Uterus (tissue), 4 donors: ENCODE results near the gene MASP2. TPM values are rescaled to one million over a fixed set of nuclear protein-coding genes. Genes with fewer than 3 reads are reported as not detected.
"Not testable (repeated sequence)": the region's sequence is repeated elsewhere in the genome, so short reads cannot be mapped to it uniquely, and the experiment has no call there.

Source experiments
- DNase-seq, 2 donors: peaks; one replicate each; pipeline ENCODE4 v3.0.0-alpha.2; 2019 to 2020
- H3K27ac ChIP-seq, 2 donors: fragments of 200-600 bp; sonication (generic); 1 replicate in 1 of 2; 2 replicates in 1 of 2; pipeline ENCODE4 v1.5.1; 2016 to 2018
- H3K27me3 ChIP-seq, 2 donors: fragments of 200-600 bp; sonication (generic); one replicate each; pipeline ENCODE4 v1.5.1; 2018 to 2019; ENCODE audit warnings: control low read depth in 1 of 2
- H3K36me3 ChIP-seq, 2 donors: fragments of 200-600 bp; sonication (generic); one replicate each; pipeline ENCODE4 v1.5.1; 2019; ENCODE audit warnings: control low read depth in 1 of 2
- H3K4me1 ChIP-seq, 2 donors: fragments of 200-600 bp; sonication (generic); one replicate each; pipeline ENCODE4 v1.5.1; 2018 to 2019; ENCODE audit warnings: control low read depth in 1 of 2
- H3K4me3 ChIP-seq, 2 donors: fragments of 200-600 bp; sonication (generic); 1 replicate in 1 of 2; 2 replicates in 1 of 2; pipeline ENCODE4 v1.5.1; 2018 to 2019; ENCODE audit warnings: mild to moderate bottlenecking in 1 of 2
- H3K9me3 ChIP-seq, 2 donors: fragments of 200-600 bp; sonication (generic); one replicate each; pipeline ENCODE4 v1.5.1; 2019; ENCODE audit warnings: control low read depth in 1 of 2
- POLR2A ChIP-seq, 2 donors: fragments of 450-650 bp; IDR thresholded peaks; one replicate each; pipeline ENCODE4 v1.6.1; 2016; ENCODE audit warnings: antibody characterized with exemption in 2 of 2, mild to moderate bottlenecking in 1 of 2, moderate library complexity in 1 of 2
- intact Hi-C: fragments of 100-400 bp; cut with DNase I; formaldehyde crosslinking; loops from one replicate; pipeline ENCODE4 v1.15.1; 2023; ENCODE audit warnings: low total_unique reads
- total RNA-seq, 4 donors: library from RNA; depleted of rRNA in 3 of 4; stranded (reverse); fragments of >200 nt in 3 of 4; gene quantifications; one replicate each; pipeline versions ENCODE4 v1.1.0 to v1.2.4, GENCODE V29; 2014 to 2023
- TF ChIP-seq, protein P1 (sequence below), 4 experiments: fragments of 200-600 bp in 2 of 4; fragments of 450-650 bp in 2 of 4; sonication (generic) in 2 of 4; IDR thresholded peaks; one replicate each; pipeline ENCODE4 v1.5.1; 2016 to 2019; ENCODE audit warnings: antibody characterized with exemption in 4 of 4, mild to moderate bottlenecking in 2 of 4, moderate library complexity in 1 of 4
- donor health status: DM: yes; HTN: yes; CAD: no.

Gene MASP2
- total RNA-seq, 4 donors from 2014 or later: not detected

- no peak overlapping the region for H3K27ac ChIP-seq
- DNase-seq: no peak
- H3K36me3 ChIP-seq: no peaks in the 10 kb centered on the region
- peaks cover 0 to 4% of the 10 kb centered on the region in 2 donors for H3K4me1 ChIP-seq
- no peaks in the 10 kb centered on the region for H3K27me3 ChIP-seq
- H3K4me3 ChIP-seq: no peak overlapping the region
- TF ChIP-seq POLR2A (IDR thresholded peaks at IDR 0.05): no peak
- intact Hi-C loops: no loop called here
- H3K9me3 ChIP-seq: no peaks in the 10 kb centered on the region
Observed at GRCh38 chr1:11019971-11020370, 27.1 kb downstream of the MASP2 start.

DNA sequence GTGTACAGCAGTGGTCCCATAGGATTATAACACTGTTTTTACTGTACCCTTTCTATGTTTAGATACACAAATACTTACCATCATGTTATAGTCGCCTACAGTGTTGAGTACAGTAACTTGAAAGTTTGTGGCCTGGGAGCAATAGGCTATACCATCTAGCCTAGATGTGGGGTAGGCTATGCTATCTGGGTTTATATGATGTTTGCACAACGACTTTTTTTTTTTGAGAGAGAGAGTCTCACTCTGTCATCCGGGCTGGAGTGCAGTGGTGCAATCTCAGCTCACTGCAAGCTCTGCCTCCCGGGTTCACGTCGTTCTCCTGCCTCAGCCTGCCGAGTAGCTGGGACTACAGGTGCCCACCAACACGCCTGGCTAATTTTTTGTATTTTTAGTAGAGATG is 27.7 kb downstream of the MASP2 start:
- H3K27me3 ChIP-seq, H3K4me1 ChIP-seq, H3K36me3 ChIP-seq, H3K4me3 ChIP-seq, H3K9me3 ChIP-seq, intact Hi-C loops, DNase-seq, H3K27ac ChIP-seq: not testable (repeated sequence)

- no peaks in the 10 kb centered on the region for H3K36me3 ChIP-seq
- peak overlapping the region; percentile 88 to 96 for H3K27ac ChIP-seq
- peaks cover 13 to 17% of the 10 kb centered on the region in 2 donors for H3K4me1 ChIP-seq
- H3K9me3 ChIP-seq: no peaks in the 10 kb centered on the region
- H3K27me3 ChIP-seq: no peaks in the 10 kb centered on the region
- no peak for TF ChIP-seq POLR2A (IDR thresholded peaks at IDR 0.05)
- TF ChIP-seq, protein P1, sequence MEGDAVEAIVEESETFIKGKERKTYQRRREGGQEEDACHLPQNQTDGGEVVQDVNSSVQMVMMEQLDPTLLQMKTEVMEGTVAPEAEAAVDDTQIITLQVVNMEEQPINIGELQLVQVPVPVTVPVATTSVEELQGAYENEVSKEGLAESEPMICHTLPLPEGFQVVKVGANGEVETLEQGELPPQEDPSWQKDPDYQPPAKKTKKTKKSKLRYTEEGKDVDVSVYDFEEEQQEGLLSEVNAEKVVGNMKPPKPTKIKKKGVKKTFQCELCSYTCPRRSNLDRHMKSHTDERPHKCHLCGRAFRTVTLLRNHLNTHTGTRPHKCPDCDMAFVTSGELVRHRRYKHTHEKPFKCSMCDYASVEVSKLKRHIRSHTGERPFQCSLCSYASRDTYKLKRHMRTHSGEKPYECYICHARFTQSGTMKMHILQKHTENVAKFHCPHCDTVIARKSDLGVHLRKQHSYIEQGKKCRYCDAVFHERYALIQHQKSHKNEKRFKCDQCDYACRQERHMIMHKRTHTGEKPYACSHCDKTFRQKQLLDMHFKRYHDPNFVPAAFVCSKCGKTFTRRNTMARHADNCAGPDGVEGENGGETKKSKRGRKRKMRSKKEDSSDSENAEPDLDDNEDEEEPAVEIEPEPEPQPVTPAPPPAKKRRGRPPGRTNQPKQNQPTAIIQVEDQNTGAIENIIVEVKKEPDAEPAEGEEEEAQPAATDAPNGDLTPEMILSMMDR (IDR thresholded peaks at IDR 0.05): no peak
- intact Hi-C loops: no loop called here
- DNase-seq: no peak
- H3K4me3 ChIP-seq: peak overlapping the region; percentile 83 to 92
Observed at GRCh38 chr1:11013160-11013531, 33.9 kb downstream of the MASP2 start.

DNA sequence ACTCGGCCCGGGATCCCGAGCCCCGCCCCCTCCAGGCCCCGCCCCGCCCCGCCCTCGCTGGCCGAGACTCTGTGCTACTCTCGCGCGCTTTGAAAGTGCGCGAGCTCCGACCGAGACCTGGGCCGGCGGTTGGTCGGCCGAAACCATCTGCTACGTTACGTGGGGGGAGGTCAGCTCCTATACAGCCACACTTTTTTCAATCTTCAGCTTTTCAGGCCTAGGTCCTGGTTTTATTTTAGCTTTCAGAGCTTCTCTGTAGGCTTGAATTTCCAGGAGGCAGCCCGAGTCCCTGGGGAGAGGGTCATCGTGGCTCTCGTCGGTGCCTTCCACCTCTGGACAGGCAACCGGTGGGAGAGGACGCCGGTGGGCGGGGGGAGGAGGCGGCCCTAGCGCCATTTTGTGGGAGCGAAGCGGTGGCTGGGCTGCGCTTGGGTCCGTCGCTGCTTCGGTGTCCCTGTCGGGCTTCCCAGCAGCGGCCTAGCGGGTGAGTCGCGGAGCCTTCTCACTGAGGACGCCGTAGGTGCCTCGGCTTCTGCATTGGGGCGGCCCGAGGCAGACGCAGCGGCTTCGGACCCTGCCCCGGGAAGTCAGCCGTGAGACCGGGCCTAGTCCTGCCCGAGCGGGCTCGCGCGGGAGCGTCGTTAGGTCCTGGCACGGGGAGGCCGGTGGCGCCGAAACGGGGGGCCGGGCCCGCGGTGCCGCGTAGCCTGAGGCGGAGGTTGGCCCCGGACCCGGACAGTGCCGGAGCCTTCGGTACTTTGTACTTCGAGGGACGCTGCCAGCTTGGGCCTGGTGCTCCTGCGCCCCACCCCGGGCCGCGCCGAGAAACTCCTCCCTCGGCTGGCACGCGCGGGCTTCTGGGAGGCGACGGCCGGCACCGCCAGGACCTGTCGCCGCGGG is 34.5 kb downstream of the MASP2 start, which contains the start of gene TARDBP:
TARDBP (plus strand) TSS at position 395 of the 900 bp plus-strand sequence. CDS start 1,074 bp downstream, outside the sequence.
- H3K36me3 ChIP-seq: no peaks in the 10 kb centered on the region
- H3K9me3 ChIP-seq: no peaks in the 10 kb centered on the region
- intact Hi-C loops: no loop called here
- peaks cover 13 to 17% of the 10 kb centered on the region in 2 donors for H3K4me1 ChIP-seq
- H3K27ac ChIP-seq: peak within 1 kb of the TSS; percentile 88 to 96
- no peaks in the 10 kb centered on the region for H3K27me3 ChIP-seq
- peak; percentile 85 to 87 for DNase-seq
- peak; percentile 80 to 94 for TF ChIP-seq POLR2A (IDR thresholded peaks at IDR 0.05)
- TF ChIP-seq, protein P1 (IDR thresholded peaks at IDR 0.05): peak in 1 of 4 experiments; percentile 9
- H3K4me3 ChIP-seq: peak within 1 kb of the TSS; percentile 83 to 92

GRCh38 chr1:11000526-11000925 is 46.5 kb downstream of the MASP2 start:
- intact Hi-C loops: no loop called here
- no peak for DNase-seq
- TF ChIP-seq POLR2A (IDR thresholded peaks at IDR 0.05): no peak
- TF ChIP-seq, protein P1 (IDR thresholded peaks at IDR 0.05): no peak
- no peaks in the 10 kb centered on the region for H3K36me3 ChIP-seq
- H3K4me3 ChIP-seq: no peak overlapping the region
- no peaks in the 10 kb centered on the region for H3K9me3 ChIP-seq
- no peak overlapping the region for H3K27ac ChIP-seq
- no peaks in the 10 kb centered on the region for H3K27me3 ChIP-seq
- no peaks in the 10 kb centered on the region for H3K4me1 ChIP-seq

- H3K27ac ChIP-seq: no peak overlapping the region
- no peak for DNase-seq
- intact Hi-C loops: no loop called here
- no peaks in the 10 kb centered on the region for H3K4me1 ChIP-seq
- TF ChIP-seq, protein P1 (IDR thresholded peaks at IDR 0.05): no peak
- no peak for TF ChIP-seq POLR2A (IDR thresholded peaks at IDR 0.05)
- no peak overlapping the region for H3K4me3 ChIP-seq
- H3K27me3 ChIP-seq: no peaks in the 10 kb centered on the region
- H3K36me3 ChIP-seq: no peaks in the 10 kb centered on the region
- H3K9me3 ChIP-seq: no peaks in the 10 kb centered on the region
Observed at GRCh38 chr1:10996100-10996499, 50.9 kb downstream of the MASP2 start.
